ENCODE measurements around the gene CCNF.

The CCNF gene

DNA sequence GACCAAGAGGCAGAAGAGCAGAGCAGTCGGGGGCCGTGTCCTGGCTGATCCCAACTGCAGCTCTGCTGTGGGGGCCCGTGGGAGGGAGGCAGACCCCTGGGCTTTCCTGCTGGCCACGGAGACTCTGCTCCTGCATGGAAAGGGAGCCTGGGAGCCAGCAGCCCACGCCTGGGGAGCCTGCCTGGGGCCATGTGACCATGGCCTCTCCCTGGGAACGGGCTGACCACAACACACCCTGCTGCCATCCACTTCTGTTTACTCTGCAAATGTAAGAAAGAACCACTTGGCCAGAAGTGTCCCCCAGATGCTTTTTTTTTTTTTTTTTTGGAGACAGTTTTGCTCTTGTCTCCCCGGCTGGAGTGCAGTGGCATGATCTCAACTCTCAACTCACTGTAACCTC is 28.7 kb downstream of the CCNF start:
- no peak for DNase-seq

DNA sequence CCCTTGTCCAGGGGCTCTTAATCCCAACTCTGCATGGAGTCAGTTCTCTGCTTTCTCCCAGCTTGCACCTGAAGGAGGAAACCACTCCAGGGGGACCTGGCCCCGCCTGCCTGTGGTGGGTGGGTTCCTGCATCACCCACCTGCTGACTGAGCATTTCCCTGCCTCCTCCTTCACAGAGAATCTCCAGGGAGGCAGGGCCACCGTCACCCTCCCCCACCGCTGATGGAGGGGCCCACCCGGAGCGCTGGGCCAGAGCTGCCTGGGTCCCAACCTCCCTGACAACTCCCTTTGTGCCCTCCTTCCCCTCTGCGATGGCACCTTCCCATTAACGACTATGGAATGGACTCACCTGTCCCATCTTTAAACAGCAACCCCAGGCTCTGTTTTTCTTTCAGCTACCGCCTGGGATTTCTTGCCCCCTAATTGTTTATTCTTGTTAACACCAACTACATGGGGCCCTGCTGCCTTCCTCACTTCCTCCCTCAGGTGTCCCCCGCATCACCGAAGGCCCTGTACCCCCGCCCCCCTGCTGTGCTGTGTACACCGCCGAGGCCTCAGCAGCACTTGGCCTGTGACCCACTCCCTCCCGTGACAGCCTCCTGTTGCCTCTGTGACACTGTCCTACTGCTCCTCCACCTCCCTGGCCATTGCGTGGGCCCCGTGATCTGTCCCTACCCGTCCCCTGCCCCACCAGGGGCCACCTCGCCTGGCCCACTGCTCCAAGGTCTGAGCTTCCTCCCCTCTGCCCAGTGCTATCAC is 29.8 kb downstream of the CCNF start:
- no peak for DNase-seq

DNA sequence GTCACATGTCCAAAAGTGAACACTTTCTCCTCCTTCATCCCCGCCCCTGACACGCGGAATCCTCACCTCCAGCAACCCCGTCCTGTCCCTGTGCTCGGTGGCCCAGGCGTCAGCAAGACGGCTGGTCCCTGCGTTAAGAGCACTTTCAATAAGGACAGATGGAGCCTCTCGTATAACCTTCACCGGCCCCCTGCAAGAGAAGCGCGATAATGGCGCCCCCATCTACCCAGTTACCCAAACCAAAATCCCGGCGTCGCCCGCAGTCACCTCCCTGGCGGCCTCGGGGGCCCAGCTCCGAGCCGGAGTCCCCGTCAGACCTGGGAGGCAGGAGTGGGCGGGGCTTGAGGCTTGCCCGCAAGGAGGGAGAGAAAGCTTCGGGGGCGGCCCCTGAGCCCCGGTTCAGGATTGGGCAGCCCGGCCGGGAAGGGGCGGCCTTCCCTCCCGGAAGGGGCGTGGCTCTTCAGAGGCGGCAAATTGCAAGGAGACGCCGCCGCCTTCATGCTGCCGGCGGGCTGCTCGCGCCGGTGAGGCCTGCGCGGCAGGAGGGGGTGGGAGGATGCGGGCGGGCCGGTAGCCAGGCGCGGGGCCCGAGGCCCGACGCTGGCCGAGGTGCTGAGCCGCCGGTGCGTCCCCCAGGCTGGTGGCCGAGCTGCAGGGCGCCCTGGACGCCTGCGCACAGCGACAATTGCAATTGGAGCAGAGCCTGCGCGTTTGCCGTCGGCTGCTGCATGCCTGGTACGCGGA is 30.6 kb downstream of the CCNF start, which contains the start of gene TEDC2:
Gene TEDC2, plus strand, starts transcription at position 463 of the 744 bp plus-strand sequence. Its CDS starts 36 bp downstream, at position 499.
- peak; percentile 93 for DNase-seq

DNA sequence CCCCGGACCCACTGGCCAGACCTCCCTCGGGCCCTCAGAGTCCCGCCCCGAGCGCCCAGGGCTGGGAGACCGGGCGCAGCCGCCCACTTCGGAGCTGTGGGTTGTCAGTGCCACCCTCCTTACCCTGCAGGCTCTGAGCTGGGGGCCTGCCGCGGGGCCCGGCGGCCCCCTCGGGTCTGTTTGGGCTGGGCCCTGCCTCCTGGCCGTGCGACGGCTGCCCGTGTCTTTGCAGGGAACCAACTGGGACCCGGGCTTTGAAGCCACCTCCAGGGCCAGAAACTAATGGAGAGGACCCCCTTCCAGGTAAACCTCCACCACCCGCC is 31.1 kb downstream of the CCNF start:
- no peak for DNase-seq

DNA sequence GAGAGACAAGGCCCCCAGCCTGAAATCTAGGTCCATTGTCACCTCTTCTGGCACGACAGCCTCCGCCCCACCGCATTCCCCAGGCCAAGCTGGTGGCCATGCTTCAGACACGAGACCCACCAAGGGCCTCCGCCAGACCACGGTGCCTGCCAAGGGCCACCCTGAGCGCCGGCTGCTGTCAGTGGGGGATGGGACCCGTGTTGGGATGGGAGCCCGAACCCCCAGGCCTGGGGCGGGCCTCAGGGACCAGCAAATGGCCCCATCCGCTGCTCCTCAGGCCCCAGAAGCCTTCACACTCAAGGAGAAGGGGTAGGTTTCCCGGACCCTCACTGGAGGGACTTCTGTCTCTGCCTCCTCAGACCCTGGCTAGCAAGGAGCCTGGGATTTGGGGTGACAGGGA is 31.7 kb downstream of the CCNF start:
- DNase-seq = no peak

DNA sequence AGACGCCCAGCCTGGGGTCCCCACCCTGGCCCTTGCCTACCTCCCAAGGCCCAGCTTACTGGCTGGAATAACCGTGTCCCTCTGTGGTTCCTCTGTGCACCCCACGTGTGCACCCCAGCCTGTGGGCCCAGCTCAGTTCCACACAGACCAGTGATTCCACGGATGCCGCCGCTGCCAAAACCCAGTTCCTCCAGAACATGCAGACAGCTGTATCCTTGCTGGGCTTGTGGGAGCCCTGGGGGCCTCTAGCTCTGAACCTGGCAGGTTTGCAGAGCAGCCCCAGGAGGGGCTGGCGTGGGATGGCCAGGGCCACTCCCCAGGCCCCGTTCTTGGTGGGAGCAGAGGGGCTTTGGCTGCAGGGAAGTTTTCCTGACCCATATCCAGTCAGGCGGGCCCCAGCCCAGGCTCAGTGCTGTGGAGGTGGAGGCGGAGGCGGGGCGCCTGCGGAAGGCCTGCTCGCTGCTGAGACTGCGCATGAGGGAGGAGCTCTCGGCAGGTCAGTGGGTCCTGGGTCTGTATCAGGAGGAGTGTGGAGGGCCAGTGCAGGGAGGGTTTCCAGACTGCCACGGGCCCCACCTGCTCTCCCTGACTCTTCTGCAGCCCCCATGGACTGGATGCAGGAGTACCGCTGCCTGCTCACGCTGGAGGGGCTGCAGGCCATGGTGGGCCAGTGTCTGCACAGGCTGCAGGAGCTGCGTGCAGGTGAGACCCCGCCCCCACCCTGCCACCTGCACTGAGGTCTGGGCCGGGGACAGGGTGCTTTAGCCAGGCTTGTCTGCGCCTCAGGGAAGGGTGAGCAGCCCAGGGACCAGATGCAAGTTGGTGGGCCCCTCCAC is 33.0 kb downstream of the CCNF start:
- DNase-seq = no peak

DNA sequence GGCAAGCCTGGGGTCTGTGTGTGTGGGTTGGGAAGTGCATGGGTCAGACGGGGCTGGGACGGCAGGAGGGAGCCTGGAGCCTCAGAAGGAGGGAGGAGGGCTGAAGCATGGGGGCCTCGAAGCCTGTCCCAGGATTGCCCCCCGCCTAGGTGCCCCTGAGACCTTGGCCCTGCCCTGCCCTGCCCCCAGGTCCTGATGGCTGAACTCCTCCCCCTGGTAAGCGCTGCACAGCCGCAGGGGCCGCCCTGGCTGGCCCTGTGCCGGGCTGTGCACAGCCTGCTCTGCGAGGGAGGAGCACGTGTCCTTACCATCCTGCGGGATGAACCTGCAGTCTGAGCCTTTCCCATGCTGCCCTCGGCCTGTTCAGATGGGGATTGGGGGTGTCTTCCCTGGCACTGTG is 35.1 kb downstream of the CCNF start:
- DNase-seq = no peak

DNA sequence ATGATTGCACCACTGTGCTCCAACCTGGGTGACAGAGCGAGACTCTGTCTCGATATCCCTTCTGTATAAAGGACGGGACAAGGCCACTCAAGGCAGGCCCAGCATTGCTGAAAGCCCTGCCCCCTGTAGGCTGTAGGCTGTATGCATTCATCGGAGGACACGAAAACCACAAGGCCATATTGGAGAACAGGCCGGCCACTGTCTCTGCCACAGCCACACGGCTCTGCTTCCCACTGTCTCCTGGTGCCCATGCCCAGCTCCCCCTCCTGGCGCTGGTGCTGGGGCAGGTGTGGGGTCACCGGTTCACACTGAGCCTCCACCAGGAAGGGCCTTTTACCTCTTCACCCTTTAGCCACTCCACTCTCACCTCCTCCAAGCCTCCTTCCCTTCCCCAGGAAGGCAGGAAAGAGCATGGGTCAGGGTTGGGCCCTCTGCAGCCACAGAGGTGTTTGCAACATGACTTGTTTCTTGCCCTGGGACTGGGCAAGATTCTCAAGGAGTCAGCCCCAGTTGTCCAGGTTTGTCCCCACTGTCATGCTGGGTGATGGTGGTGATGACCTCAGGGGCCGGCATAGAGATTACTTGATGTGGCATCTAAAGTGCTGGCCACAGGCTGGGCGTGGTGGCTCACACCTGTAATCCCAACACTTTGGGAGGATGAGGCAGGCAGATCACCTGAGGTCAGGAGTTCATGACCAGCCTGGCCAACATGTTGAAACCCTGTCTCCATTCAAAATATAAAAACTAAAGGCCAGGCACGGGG is 36.6 kb downstream of the CCNF start:
- DNase-seq = no peak

DNA sequence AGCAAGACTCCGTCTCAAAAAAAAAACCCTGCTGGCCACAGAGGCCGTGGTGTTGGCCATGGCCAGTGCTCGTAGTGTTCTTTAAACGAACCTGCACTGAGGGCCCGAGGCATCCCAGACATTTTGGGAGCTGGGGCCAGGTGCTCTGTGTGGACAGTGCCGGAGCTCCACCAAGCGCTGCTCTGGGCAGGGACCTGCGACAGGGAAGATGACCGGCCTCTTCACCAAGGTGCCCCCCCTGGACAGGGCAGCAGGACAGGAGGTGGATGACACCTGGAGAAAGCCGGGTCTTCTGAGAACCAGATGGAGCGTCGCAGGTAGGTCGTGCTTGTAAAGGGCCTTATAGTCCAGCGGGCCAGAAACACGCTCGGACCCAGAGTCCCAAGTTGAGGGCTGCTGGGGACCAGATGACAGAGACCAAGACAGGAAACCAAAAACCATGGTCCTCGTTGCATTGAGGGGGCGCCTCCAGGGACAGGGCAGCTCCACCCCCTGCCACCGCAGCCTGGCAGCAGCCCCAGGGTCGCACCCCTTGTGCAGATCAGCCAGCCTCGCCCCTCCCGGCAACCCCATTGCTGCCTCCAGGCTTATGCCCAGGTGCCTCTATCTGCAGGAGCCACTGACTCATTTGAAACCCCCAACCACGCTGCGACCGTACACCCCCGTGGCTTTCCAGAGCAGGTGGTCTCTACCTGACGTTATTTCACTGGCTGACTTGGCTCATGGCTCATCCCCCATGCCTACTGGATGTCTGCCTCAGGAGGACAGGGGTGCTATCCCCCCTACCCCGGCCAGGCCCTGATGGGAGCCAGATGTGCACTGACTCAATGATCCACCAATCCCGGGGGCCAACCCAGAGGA is 37.6 kb downstream of the CCNF start:
- no peak for DNase-seq

DNA sequence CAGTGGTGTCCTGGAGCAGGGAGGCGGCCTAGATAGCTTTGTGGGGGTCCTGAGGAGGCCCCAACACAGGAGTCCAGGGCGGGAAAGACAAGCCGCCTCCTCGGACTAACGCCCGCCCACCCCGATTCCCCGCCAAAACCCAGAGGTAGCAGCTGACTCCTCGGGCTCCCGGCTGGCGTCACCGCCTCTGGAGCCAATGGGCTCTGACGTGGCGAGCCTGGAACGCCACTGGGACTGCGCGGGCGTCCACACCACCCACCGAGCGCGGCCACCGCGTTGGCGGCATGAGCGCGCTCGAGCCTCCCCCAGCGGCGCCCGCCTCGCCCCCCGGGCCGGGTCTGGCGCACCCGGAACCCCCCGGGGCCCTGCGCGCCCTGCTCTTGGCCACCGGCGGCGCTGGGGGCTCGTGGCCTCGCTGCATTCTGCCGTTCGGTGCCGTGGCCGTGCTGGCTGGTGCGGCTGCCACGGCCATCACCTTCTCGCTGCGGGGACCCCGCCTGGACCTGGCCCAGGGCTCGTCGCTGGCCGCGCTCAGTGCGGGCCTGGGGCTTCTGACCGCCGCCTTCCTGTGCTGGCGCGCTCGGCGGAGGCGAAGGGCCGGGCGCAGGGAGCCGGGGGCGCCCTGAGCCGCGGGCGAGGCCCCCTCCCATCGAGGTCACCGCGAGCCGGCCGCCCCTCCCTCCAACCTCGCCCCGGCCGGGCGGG is 38.4 kb downstream of the CCNF start:
- DNase-seq = peak; percentile 71

DNA sequence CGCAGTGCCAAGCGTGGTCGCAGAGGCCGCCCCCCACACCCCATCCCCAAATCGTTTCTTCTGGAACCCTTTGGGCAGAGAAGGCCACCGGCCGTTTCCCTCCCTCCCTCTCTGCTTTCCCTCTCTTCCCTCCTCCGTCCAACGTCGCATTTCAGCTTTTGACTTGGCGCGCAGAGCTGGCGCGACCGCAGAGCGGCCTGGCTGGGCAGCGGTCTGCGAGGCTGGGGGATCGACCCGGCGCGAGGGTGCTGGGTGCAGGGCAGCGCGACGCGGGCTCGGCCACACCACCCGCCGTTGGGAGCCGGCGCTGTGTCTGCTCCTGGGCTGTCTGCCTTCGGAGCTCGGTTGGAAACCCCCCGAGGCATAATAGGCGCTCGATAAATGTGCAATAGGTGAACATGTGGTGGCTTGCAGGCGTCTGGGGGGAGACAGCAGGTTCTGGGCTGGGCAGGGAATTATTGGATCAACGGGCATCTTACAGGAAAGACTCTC is 39.0 kb downstream of the CCNF start:
- DNase-seq = no peak

DNA sequence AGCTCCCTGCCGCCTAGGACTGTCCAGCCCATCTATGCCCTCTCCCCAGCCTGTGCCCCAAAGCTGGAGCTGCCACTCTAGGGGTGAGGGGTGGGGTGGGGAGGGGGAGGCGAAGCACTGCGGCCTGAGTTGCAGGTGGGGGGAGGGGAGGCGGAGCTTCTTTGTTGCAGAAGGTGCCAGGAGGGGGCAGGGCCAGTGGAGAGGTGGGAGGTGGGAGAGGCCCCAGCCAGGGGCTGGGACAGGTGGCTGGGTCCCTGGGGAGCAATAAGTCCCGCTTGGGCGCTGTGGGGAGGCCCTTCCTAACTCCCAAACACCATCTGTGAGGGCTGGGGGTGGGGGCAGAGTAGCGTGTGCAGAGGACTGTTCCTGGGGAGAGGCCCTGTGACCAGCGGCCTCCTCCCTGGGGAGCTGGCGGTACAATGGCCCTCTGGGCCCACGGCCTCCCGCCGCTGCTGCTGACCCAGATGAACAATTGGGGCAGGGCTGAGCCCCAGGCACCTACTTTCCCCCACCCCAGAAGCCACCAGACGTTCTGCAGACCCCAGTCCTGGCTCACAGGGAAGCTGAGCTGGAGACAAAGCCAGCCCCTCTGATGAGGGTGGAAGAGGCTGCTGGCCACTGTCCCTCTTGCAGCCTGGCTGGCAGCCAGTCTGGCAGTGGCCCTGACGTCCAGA is 39.6 kb downstream of the CCNF start:
- no peak for DNase-seq

DNA sequence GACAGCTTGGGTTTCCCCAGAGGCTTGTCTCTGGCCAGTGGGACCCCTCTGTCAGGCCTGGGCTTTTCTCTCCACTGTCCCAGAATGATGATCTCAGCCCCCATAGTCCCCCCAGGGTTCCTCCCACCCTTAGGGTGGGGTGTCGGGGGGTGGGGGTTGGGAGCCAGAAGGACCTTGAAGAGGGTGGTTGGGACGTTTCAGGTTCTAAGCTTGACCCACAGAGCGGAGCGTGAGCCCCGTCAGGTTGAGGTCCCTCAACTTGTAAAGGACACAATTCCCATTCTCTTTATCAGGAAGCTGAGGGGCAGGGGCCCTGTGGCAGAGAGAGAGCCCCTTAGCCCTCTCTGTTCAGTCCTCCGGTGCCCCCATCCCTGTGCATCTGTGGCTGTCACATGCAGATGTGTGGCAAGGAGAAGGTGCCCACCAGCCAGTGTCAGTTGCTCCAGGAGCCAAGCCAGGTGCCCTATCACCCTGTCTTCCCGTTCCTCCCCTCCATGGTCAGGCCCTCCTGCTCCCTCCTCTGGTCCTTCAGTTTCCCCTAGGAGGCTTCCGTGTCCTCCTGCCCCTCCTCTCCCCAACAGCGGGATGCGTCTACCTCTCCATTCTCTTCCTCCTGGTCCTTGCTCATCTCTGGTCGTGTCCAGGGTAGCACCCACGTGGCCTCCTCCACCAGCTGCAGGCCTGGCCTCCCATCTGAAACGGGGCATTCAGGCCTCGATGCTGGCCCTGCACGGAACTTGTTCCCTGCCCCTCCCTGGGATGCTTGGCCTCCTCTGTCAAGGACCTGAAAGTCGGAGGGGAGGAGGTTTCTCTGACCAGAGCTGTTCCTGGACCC is 40.4 kb downstream of the CCNF start:
- no peak for DNase-seq

DNA sequence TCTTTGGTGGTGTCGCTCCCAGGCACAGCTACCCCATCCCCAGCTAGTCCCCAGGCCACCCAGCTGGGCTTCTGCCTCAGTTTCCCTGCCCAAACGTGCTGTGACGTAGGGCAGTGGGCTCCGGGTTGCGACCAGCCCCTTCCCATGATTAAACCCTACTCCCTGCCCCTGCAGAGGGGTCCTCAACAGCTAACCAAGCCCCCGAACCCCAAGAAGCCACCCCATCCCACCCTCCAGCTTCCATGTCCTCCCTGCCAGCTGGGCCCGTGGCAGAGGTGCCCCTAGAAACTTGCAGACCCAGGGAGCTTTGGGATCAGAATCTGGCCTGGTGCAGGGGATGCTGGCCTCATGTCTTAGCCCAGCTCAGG is 41.0 kb downstream of the CCNF start:
- DNase-seq = no peak

DNA sequence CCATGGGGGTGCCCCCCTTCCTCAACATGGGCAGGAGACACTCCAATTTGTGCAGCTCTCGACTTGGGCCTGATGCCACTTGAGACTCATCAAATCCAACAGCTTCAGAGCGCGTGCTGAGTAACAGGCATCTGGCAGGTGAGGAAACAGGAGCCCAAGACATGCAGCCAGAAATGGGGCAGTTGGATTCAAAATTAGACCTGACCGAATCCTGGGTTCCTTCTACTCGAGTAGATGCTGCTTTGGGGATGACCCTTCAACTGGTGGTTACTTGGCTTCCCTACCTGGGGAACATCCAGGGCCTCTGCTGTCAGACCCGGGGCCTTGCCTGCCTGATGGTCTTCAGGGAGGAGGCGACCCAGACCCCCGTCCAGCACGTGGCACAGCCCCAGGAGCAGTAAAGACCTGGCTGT is 41.4 kb downstream of the CCNF start:
- DNase-seq = no peak

DNA sequence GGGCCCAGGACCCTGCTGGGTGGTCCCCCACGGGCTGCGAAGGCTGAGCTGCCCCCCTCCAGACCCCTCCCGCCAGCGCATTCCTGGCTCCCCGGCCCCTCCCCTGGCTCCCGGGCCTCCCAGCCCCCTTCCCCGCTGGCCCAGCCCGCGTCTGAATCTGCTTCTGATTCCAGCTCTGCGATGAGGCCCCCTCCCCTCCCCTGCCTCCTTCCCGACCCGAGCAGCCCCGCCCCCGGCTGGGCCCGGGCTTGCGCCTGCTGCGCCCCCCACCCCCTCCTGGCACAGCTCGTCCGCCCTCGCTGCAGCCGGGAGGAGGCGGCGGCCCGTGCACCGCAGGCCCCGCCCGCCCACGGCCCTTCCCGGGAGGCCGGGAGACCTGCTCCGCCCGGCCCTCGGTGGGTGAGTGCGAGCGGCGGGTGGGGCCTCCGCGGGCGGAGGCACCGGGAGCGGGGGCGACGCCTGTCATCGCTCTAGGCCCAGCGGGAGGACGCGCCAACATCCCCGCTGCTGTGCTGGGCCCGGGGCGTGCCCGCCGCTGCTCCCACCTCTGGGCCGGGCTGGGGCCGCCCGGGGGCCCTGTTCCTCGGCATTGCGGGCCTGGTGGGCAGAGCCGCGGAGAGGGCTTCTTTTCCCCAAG is 41.9 kb downstream of the CCNF start, which contains the start of gene NTN3:
Gene NTN3, plus strand, starts transcription at position 282 of the 637 bp plus-strand sequence. CDS start 405 bp downstream, outside the sequence.
- no peak for DNase-seq

DNA sequence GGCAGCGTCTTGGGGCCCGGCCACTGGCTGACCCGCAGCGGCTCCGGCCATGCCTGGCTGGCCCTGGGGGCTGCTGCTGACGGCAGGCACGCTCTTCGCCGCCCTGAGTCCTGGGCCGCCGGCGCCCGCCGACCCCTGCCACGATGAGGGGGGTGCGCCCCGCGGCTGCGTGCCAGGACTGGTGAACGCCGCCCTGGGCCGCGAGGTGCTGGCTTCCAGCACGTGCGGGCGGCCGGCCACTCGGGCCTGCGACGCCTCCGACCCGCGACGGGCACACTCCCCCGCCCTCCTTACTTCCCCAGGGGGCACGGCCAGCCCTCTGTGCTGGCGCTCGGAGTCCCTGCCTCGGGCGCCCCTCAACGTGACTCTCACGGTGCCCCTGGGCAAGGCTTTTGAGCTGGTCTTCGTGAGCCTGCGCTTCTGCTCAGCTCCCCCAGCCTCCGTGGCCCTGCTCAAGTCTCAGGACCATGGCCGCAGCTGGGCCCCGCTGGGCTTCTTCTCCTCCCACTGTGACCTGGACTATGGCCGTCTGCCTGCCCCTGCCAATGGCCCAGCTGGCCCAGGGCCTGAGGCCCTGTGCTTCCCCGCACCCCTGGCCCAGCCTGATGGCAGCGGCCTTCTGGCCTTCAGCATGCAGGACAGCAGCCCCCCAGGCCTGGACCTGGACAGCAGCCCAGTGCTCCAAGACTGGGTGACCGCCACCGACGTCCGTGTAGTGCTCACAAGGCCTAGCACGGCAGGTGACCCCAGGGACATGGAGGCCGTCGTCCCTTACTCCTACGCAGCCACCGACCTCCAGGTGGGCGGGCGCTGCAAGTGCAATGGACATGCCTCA is 42.6 kb downstream of the CCNF start:
- no peak for DNase-seq

DNA sequence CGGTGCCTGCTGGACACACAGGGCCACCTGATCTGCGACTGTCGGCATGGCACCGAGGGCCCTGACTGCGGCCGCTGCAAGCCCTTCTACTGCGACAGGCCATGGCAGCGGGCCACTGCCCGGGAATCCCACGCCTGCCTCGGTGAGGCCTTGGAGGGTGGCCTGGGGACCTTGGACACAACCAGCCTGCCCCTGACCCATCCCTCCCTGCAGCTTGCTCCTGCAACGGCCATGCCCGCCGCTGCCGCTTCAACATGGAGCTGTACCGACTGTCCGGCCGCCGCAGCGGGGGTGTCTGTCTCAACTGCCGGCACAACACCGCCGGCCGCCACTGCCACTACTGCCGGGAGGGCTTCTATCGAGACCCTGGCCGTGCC is 43.2 kb downstream of the CCNF start:
- DNase-seq = no peak

All from HCEC 1CT (cell line).